ENCODE measurements around the gene ANKS4B. TPM values are rescaled to one million over a fixed set of nuclear protein-coding genes. Genes with fewer than 3 reads are reported as not detected.

Gene ANKS4B
- total RNA-seq, 1 donor from 2014 or later = not detected

DNA sequence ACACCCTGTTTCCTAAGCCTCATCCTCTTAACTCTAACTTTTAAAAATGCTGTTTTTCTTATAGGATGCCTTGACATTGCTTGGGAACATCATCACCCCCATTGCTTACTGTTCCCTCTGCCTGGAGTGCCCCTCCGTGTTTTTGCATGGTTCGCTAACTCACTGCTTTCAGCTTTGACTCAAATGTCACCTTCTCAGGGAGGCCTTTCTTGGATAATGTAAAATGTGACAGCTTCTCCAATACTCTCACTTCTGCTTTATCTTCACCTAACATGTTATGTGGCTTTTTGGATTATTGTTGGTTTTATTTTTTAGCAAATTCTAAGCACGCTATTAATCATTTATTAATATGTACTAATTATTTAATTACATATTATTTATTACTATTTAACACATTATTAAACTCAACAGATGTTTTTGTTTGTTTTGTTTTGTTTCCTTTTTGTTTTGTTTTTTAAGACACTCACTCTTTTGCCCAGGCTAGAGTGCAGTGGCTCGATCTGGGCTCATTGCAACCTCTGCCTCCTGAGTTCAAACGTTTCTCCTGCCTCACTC lies 40.8 kb downstream of the ANKS4B start:
- Mint-ChIP-seq H3K27me3 (ENCODE audit: low read depth, unreplicated experiment) (peaks cover 53% of the 10 kb centered on the region), H3K4me3 (ENCODE audit: unreplicated experiment) (no peak overlapping the region), H3K4me1 (ENCODE audit: low read depth, unreplicated experiment) (no peaks in the 10 kb centered on the region), H3K36me3 (ENCODE audit: low read depth, unreplicated experiment) (no peaks in the 10 kb centered on the region), H3K9me3 (ENCODE audit: unreplicated experiment) (no peaks in the 10 kb centered on the region), H3K27ac (ENCODE audit: unreplicated experiment) (no peak overlapping the region)
- FAIRE-seq (no peak), DNase-seq (ENCODE audit: low read depth) (no peak)
- no peaks in the 10 kb centered on the region for H3K9me3 ChIP-seq (ENCODE audit: insufficient read depth, low read depth, low read length)
- H3K4me3 ChIP-seq (ENCODE audit: insufficient read depth, low read depth, low read length) = no peak overlapping the region
- peaks cover 56% of the 10 kb centered on the region for H3K27me3 ChIP-seq (ENCODE audit: insufficient read depth, low read length)
- no peaks in the 10 kb centered on the region for H4K20me1 ChIP-seq (ENCODE audit: insufficient read depth, low read length)
- H3K27ac ChIP-seq (ENCODE audit: low read depth, low read length) = no peak overlapping the region
- no peaks in the 10 kb centered on the region for H3K79me2 ChIP-seq (ENCODE audit: insufficient read depth, low read length)
- TF ChIP-seq, protein P1, sequence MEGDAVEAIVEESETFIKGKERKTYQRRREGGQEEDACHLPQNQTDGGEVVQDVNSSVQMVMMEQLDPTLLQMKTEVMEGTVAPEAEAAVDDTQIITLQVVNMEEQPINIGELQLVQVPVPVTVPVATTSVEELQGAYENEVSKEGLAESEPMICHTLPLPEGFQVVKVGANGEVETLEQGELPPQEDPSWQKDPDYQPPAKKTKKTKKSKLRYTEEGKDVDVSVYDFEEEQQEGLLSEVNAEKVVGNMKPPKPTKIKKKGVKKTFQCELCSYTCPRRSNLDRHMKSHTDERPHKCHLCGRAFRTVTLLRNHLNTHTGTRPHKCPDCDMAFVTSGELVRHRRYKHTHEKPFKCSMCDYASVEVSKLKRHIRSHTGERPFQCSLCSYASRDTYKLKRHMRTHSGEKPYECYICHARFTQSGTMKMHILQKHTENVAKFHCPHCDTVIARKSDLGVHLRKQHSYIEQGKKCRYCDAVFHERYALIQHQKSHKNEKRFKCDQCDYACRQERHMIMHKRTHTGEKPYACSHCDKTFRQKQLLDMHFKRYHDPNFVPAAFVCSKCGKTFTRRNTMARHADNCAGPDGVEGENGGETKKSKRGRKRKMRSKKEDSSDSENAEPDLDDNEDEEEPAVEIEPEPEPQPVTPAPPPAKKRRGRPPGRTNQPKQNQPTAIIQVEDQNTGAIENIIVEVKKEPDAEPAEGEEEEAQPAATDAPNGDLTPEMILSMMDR (IDR thresholded peaks at IDR 0.05; ENCODE audit: insufficient read depth, low read depth, low read length) = no peak
- no peak for TF ChIP-seq EZH2 (IDR thresholded peaks at IDR 0.05; ENCODE audit: insufficient read depth, low read length)
- H3K36me3 ChIP-seq (ENCODE audit: insufficient read depth, low read length) = no peaks in the 10 kb centered on the region
- no peak overlapping the region for H3K9ac ChIP-seq (ENCODE audit: low read length)
- H3K4me1 ChIP-seq (ENCODE audit: insufficient read depth, low read length) = peaks cover 7% of the 10 kb centered on the region
- H2AFZ ChIP-seq (ENCODE audit: low read depth, low read length) = no peak overlapping the region
- no peak overlapping the region for H3K4me2 ChIP-seq (ENCODE audit: low read length)

DNA sequence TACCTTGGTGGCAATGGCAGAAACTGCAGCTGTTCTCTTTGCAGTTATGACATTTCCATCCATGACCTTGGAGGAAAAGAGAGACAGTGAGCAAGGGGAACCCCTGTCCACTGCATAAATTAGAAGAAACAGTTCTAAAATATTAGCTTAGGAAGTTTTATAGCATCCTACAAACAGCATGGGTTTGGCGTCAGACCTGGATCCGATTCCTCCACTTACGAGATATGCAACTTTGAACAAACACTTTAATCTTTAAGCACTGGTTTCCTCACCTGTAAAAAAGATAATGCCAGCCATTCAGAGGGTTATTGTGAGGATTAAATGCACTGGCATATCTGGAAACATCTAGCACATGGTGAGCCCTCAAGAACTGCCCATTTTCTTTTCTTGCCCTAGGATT lies 42.0 kb downstream of the ANKS4B start:
- DNase-seq (ENCODE audit: low read depth) = no peak
- no peaks in the 10 kb centered on the region for H3K9me3 ChIP-seq (ENCODE audit: insufficient read depth, low read depth, low read length)
- H4K20me1 ChIP-seq (ENCODE audit: insufficient read depth, low read length) = no peaks in the 10 kb centered on the region
- Mint-ChIP-seq H3K4me1 (ENCODE audit: low read depth, unreplicated experiment) (no peaks in the 10 kb centered on the region), H3K36me3 (ENCODE audit: low read depth, unreplicated experiment) (no peaks in the 10 kb centered on the region), H3K9me3 (ENCODE audit: unreplicated experiment) (no peaks in the 10 kb centered on the region), H3K4me3 (ENCODE audit: unreplicated experiment) (no peak overlapping the region), H3K27me3 (ENCODE audit: low read depth, unreplicated experiment) (peaks cover 54% of the 10 kb centered on the region), H3K27ac (ENCODE audit: unreplicated experiment) (no peak overlapping the region)
- no peak overlapping the region for H3K27ac ChIP-seq (ENCODE audit: low read depth, low read length)
- no peak overlapping the region for H3K9ac ChIP-seq (ENCODE audit: low read length)
- peaks cover 7% of the 10 kb centered on the region for H3K4me1 ChIP-seq (ENCODE audit: insufficient read depth, low read length)
- no peak for FAIRE-seq
- no peaks in the 10 kb centered on the region for H3K79me2 ChIP-seq (ENCODE audit: insufficient read depth, low read length)
- no peak for TF ChIP-seq EZH2 (IDR thresholded peaks at IDR 0.05; ENCODE audit: insufficient read depth, low read length)
- TF ChIP-seq, protein P1 (IDR thresholded peaks at IDR 0.05; ENCODE audit: insufficient read depth, low read depth, low read length) = no peak
- no peaks in the 10 kb centered on the region for H3K36me3 ChIP-seq (ENCODE audit: insufficient read depth, low read length)
- H3K27me3 ChIP-seq (ENCODE audit: insufficient read depth, low read length) = peaks cover 62% of the 10 kb centered on the region
- H2AFZ ChIP-seq (ENCODE audit: low read depth, low read length) = no peak overlapping the region
- H3K4me2 ChIP-seq (ENCODE audit: low read length) = no peak overlapping the region
- no peak overlapping the region for H3K4me3 ChIP-seq (ENCODE audit: insufficient read depth, low read depth, low read length)

DNA sequence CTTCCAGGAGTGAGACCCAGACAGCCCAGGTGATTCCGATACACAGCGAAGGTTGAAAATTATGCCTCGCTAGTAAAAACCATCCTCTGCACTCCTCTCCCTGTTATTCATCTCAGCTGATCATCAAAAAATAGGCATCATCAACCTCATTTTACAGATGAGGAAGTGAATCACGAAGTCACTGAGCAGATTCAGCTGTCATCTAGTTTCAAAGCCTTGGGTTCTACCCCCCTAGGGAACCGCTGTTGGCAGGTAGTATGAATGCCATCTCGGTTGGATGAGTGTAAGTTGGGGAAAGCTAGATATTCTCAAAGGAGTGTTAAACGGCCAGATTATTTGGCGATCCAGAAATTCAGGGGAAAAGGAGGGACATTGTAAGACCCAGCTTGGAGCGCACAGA lies 42.6 kb downstream of the ANKS4B start:
- no peak overlapping the region for H3K4me3 ChIP-seq (ENCODE audit: insufficient read depth, low read depth, low read length)
- H3K27ac Mint-ChIP-seq (ENCODE audit: unreplicated experiment) = no peak overlapping the region
- TF ChIP-seq, protein P1 (IDR thresholded peaks at IDR 0.05; ENCODE audit: insufficient read depth, low read depth, low read length) = no peak
- no peak for TF ChIP-seq EZH2 (IDR thresholded peaks at IDR 0.05; ENCODE audit: insufficient read depth, low read length)
- H3K27me3 ChIP-seq (ENCODE audit: insufficient read depth, low read length) = peaks cover 62% of the 10 kb centered on the region
- no peaks in the 10 kb centered on the region for H3K4me1 Mint-ChIP-seq (ENCODE audit: low read depth, unreplicated experiment)
- no peak for FAIRE-seq
- H3K79me2 ChIP-seq (ENCODE audit: insufficient read depth, low read length) = no peaks in the 10 kb centered on the region
- H3K36me3 Mint-ChIP-seq (ENCODE audit: low read depth, unreplicated experiment) = no peaks in the 10 kb centered on the region
- H2AFZ ChIP-seq (ENCODE audit: low read depth, low read length) = no peak overlapping the region
- H3K9me3 Mint-ChIP-seq (ENCODE audit: unreplicated experiment) = no peaks in the 10 kb centered on the region
- DNase-seq (ENCODE audit: low read depth) = no peak
- H3K27ac ChIP-seq (ENCODE audit: low read depth, low read length) = no peak overlapping the region
- no peaks in the 10 kb centered on the region for H3K36me3 ChIP-seq (ENCODE audit: insufficient read depth, low read length)
- H3K27me3 Mint-ChIP-seq (ENCODE audit: low read depth, unreplicated experiment) = peaks cover 53% of the 10 kb centered on the region
- H4K20me1 ChIP-seq (ENCODE audit: insufficient read depth, low read length) = no peaks in the 10 kb centered on the region
- peaks cover 7% of the 10 kb centered on the region for H3K4me1 ChIP-seq (ENCODE audit: insufficient read depth, low read length)
- no peak overlapping the region for H3K4me2 ChIP-seq (ENCODE audit: low read length)
- H3K4me3 Mint-ChIP-seq (ENCODE audit: unreplicated experiment) = no peak overlapping the region
- H3K9ac ChIP-seq (ENCODE audit: low read length) = no peak overlapping the region
- no peaks in the 10 kb centered on the region for H3K9me3 ChIP-seq (ENCODE audit: insufficient read depth, low read depth, low read length)
